ENCODE results near the gene BACE2.

- no peak for TF ChIP-seq CTCF (IDR thresholded peaks at IDR 0.05; ENCODE audit: low read depth, low read length, missing input control)
- TF ChIP-seq REST (IDR thresholded peaks at IDR 0.05), result no peak
- no peak for TF ChIP-seq TAF1 (conservative IDR thresholded peaks at IDR 0.05)
- no peak for TF ChIP-seq YY1 (IDR thresholded peaks at IDR 0.05)
- TF ChIP-seq RXRA (IDR thresholded peaks at IDR 0.05), result no peak
- no peak for TF ChIP-seq ATF3 (IDR thresholded peaks at IDR 0.05)
- TF ChIP-seq EGR1 (IDR thresholded peaks at IDR 0.05; ENCODE audit: low read depth in 2 of 2), result no peak
- TF ChIP-seq SP1 (IDR thresholded peaks at IDR 0.05), result no peak
- TF ChIP-seq MAX (IDR thresholded peaks at IDR 0.05), result no peak
These were observed 148.5 kb downstream of the BACE2 start, which contains the start of gene FAM3B for GRCh38 chr21:41316200-41317062.

Measured in liver (tissue), 3 donors.